Adipocyte (in vitro differentiated cells): Measurements from ENCODE around the gene LY6G6C.

Experiments
- DNase-seq: peaks from one replicate; pipeline ENCODE4 v3.0.0-alpha.2; 2015; ENCODE audit warnings: low read depth
- H3K27me3 ChIP-seq: replicated peaks from 2 replicates; pipeline ENCODE4 v1.7.0; 2013; ENCODE audit warnings: mild to moderate bottlenecking, low read length, moderate library complexity; ENCODE audit not compliant: control insufficient read depth, insufficient read depth
- H3K36me3 ChIP-seq: 2 replicates; pipeline ENCODE4 v1.7.0; 2013; ENCODE audit warnings: low read length, mild to moderate bottlenecking, moderate library complexity; ENCODE audit not compliant: control insufficient read depth, insufficient read depth, severe bottlenecking
- H3K4me1 ChIP-seq: 2 replicates; pipeline ENCODE4 v1.7.0; 2013; ENCODE audit warnings: mild to moderate bottlenecking, low read length, moderate library complexity; ENCODE audit not compliant: control insufficient read depth, insufficient read depth
- H3K4me3 ChIP-seq: 2 replicates; pipeline ENCODE4 v1.7.0; 2013; ENCODE audit warnings: mild to moderate bottlenecking, low read length, moderate library complexity
- H3K9ac ChIP-seq: 2 replicates; pipeline ENCODE4 v1.7.0; 2013; ENCODE audit warnings: mild to moderate bottlenecking, low read length, moderate library complexity
- H3K9me3 ChIP-seq: 2 replicates; pipeline ENCODE4 v1.7.0; 2013; ENCODE audit warnings: mild to moderate bottlenecking, low read length, moderate library complexity; ENCODE audit not compliant: control insufficient read depth

Gene LY6G6C

DNA sequence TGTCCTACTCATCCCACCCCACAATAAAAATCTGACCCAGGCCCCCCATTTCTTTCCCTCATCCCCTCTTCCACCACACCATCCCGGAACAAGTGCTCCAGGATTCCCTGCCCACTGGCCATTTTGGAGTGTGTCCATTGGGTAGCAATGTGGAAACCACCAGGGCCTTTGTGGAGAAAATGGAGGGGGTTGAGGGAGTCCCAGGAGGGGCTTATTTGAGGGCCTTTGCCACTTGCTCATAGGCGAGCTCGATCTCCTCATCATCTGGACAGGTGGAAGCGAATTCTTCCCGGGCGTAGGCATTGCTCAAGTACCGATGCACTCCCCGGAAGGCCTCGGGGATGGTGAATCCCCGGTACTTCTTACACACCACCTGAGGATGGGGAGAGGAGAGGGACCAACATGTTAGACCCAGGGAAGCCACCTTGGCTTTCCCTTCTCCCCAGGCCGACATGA, 9.1 kb upstream of the LY6G6C start:
- no peak for DNase-seq
- Histone ChIP-seq H3K9me3 (no peaks in the 10 kb centered on the region), H3K27me3 (no peaks in the 10 kb centered on the region), H3K4me3 (peak overlapping the region; percentile 94), H3K36me3 (peaks cover 50% of the 10 kb centered on the region), H3K4me1 (peaks cover 41% of the 10 kb centered on the region), H3K9ac (peak overlapping the region; percentile 93)

GRCh38 chr6:31729979-31730630, 8.6 kb upstream of the LY6G6C start:
- Histone ChIP-seq H3K9ac (peak overlapping the region; percentile 93), H3K36me3 (peaks cover 50% of the 10 kb centered on the region), H3K4me3 (peak overlapping the region; percentile 94), H3K9me3 (no peaks in the 10 kb centered on the region), H3K4me1 (peaks cover 37% of the 10 kb centered on the region), H3K27me3 (no peaks in the 10 kb centered on the region)
- peak; percentile 96 for DNase-seq

- no peaks in the 10 kb centered on the region for H3K27me3 ChIP-seq
- no peaks in the 10 kb centered on the region for H3K9me3 ChIP-seq
- peak overlapping the region; percentile 94 for H3K4me3 ChIP-seq
- H3K4me1 ChIP-seq = peaks cover 33% of the 10 kb centered on the region
- H3K36me3 ChIP-seq = peaks cover 50% of the 10 kb centered on the region
- DNase-seq = peak; percentile 95
- H3K9ac ChIP-seq = peak overlapping the region; percentile 93
These were observed 8.0 kb upstream of the LY6G6C start for GRCh38 chr6:31729515-31729978.

- DNase-seq = no peak
- Histone ChIP-seq H3K4me3 (peak within 1 kb of the TSS; percentile 94), H3K27me3 (no peaks in the 10 kb centered on the region), H3K9ac (peak within 1 kb of the TSS; percentile 93), H3K4me1 (peaks cover 27% of the 10 kb centered on the region), H3K9me3 (no peaks in the 10 kb centered on the region), H3K36me3 (peaks cover 46% of the 10 kb centered on the region)
These were observed 7.4 kb upstream of the LY6G6C start, which contains the start of gene DDAH2 for GRCh38 chr6:31728767-31729514. TSS of gene DDAH2 (minus strand) at chr6:31729299. CDS start at chr6:31729161, 138 bp downstream.

- Histone ChIP-seq H3K4me3 (peak overlapping the region; percentile 94), H3K9me3 (no peaks in the 10 kb centered on the region), H3K4me1 (peaks cover 24% of the 10 kb centered on the region), H3K36me3 (peaks cover 37% of the 10 kb centered on the region), H3K9ac (peak overlapping the region; percentile 93), H3K27me3 (no peaks in the 10 kb centered on the region)
- no peak for DNase-seq
These were observed 6.4 kb upstream of the LY6G6C start for GRCh38 chr6:31727717-31728671.

DNA sequence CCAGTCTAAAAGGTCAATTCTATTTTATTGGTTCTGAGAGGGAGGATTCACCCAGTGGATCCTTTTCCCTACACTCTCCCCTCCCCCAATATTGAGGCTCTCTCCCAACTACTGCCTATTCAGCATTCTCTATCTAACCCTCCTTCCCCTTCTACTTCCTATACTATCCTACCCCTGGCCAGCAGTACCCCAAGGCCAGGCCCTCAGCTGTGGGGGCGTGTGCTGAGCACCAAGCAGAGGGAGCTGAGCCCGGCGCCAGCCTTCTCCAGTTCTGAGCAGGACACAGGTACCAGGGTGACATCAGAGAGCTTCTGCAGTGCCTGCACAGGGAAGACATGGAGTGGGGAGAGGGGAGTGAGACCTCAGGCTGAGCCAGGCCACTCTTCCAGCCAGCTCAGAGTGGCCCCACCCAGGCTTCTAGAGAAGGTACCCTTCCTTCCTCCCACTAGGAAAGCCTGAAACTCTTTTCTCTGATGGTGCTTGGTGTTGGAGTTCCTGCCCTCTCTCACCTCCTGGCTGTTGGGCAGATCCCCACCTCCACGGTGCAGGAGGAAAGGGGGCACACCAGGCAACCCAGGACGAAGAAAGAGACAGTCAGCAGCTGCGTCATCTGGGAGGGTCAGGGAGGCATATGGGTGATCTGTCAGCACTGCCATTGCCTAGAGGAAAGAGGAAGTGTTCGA, 5.6 kb upstream of the LY6G6C start:
- H3K36me3 ChIP-seq = peaks cover 31% of the 10 kb centered on the region
- DNase-seq = no peak
- peaks cover 24% of the 10 kb centered on the region for H3K4me1 ChIP-seq
- H3K4me3 ChIP-seq = peak overlapping the region; percentile 94
- H3K9ac ChIP-seq = no peak overlapping the region
- no peaks in the 10 kb centered on the region for H3K27me3 ChIP-seq
- no peaks in the 10 kb centered on the region for H3K9me3 ChIP-seq

DNA sequence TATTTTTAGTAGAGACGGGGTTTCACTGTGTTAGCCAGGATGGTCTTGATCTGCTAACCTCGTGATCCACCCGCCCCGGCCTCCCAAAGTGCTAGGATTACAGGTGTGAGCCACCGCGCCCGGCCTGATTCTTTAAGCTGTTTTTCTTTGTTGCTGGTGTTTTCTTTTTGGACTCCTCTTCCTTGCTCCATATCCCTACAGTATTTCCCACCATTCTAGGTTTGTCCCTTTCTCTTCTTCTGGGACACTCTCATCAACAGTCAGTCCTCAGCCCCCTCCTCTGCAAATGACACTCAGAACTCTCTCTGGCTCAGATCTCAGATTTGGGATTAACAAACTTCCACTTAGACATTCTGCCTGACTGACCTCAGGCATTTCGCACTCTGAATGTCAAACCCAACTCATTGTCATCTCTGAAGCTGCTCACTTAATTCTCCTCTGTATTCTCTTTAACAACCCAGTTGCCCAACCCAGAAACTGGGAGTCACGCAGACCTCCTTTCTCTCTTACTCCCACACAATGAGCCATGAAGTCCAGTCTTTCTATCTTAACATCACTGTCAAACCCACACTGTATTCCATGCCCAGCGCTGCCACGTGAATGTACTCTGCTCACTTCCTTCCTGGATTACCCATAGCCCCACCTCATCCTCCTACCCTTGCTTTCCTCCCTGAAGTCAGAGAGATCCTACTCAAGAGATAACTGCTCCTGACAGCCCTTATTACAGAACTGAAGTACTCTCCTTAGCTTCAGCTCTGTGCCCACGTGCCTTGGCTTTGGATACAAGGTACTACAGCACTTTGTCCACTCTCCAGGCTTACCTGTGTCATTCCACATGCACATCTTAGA, 4.2 kb upstream of the LY6G6C start:
- H3K9me3 ChIP-seq = no peaks in the 10 kb centered on the region
- no peak overlapping the region for H3K9ac ChIP-seq
- H3K36me3 ChIP-seq = peaks cover 18% of the 10 kb centered on the region
- no peak for DNase-seq
- no peaks in the 10 kb centered on the region for H3K27me3 ChIP-seq
- H3K4me3 ChIP-seq = no peak overlapping the region
- H3K4me1 ChIP-seq = peaks cover 23% of the 10 kb centered on the region

GRCh38 chr6:31723980-31724691, 2.6 kb upstream of the LY6G6C start:
- H3K9me3 ChIP-seq = no peaks in the 10 kb centered on the region
- H3K9ac ChIP-seq = no peak overlapping the region
- no peak for DNase-seq
- peaks cover 18% of the 10 kb centered on the region for H3K4me1 ChIP-seq
- H3K27me3 ChIP-seq = peaks cover 2% of the 10 kb centered on the region
- H3K36me3 ChIP-seq = peaks cover 15% of the 10 kb centered on the region
- H3K4me3 ChIP-seq = no peak overlapping the region

GRCh38 chr6:31723245-31723979, 1.9 kb upstream of the LY6G6C start, which contains the start of gene MPIG6B:
TSS of gene MPIG6B (plus strand) at chr6:31723373. CDS start at chr6:31723384, 11 bp downstream.
- no peak for DNase-seq
- no peaks in the 10 kb centered on the region for H3K9me3 ChIP-seq

More at GRCh38 chr6:31723245-31723979, 1.9 kb upstream of the LY6G6C start, which contains the start of gene MPIG6B:
- Histone ChIP-seq H3K36me3 (peaks cover 15% of the 10 kb centered on the region), H3K9ac (no peak within 1 kb of the TSS), H3K4me1 (peaks cover 13% of the 10 kb centered on the region), H3K4me3 (no peak within 1 kb of the TSS), H3K27me3 (peaks cover 2% of the 10 kb centered on the region)
